ENCODE data around the gene LPP.

The LPP gene

GRCh38 chr3:188164248-188164687, 10.3 kb downstream of the LPP start:
- CTCF ChIA-PET: interaction anchor here (1.5 kb wide), 1 partner anchor 29 kb away, joined by 4 read pairs; no protein-coding TSS in a partner anchor
- POLR2A ChIA-PET: no interaction called here
- TF ChIP-seq CTCF (IDR thresholded peaks at IDR 0.05; ENCODE audit: control extremely low read depth, extremely low read depth, low read depth, missing control alignments): no peak
- DNase-seq (ENCODE audit: extremely low spot score): no peak

GRCh38 chr3:188165596-188165995, 11.6 kb downstream of the LPP start:
- no peak for TF ChIP-seq CTCF (IDR thresholded peaks at IDR 0.05; ENCODE audit: control extremely low read depth, extremely low read depth, low read depth, missing control alignments)
- ChIA-PET CTCF (interaction anchor here (1.5 kb wide), 1 partner anchor 28 kb away, joined by 4 read pairs; no protein-coding TSS in a partner anchor), POLR2A (no interaction called here)
- no peak for DNase-seq (ENCODE audit: extremely low spot score)

GRCh38 chr3:188166441-188166840, 12.5 kb downstream of the LPP start:
- POLR2A ChIA-PET: no interaction called here
- no peak for TF ChIP-seq CTCF (IDR thresholded peaks at IDR 0.05; ENCODE audit: control extremely low read depth, extremely low read depth, low read depth, missing control alignments)
- no peak for DNase-seq (ENCODE audit: extremely low spot score)
- CTCF ChIA-PET: interaction anchor here (0.7 kb wide), 1 partner anchor 19 kb away, joined by 3 read pairs; no protein-coding TSS in a partner anchor

GRCh38 chr3:188168186-188168585, 14.2 kb downstream of the LPP start:
- POLR2A ChIA-PET: no interaction called here
- no peak for TF ChIP-seq CTCF (IDR thresholded peaks at IDR 0.05; ENCODE audit: control extremely low read depth, extremely low read depth, low read depth, missing control alignments)
- CTCF ChIA-PET: no interaction called here
- DNase-seq (ENCODE audit: extremely low spot score): no peak

- no peak for TF ChIP-seq CTCF (IDR thresholded peaks at IDR 0.05; ENCODE audit: control extremely low read depth, extremely low read depth, low read depth, missing control alignments)
- DNase-seq (ENCODE audit: extremely low spot score): no peak
- ChIA-PET POLR2A (no interaction called here), CTCF (interaction anchor here (2.2 kb wide), 1 partner anchor 428 kb away, joined by 5 read pairs; no protein-coding TSS in a partner anchor)
These were observed 14.7 kb downstream of the LPP start for GRCh38 chr3:188168648-188169047.

GRCh38 chr3:188169830-188170455, 16.0 kb downstream of the LPP start:
- POLR2A ChIA-PET: no interaction called here
- DNase-seq (ENCODE audit: extremely low spot score): no peak
- CTCF ChIA-PET: interaction anchor here (2.2 kb wide), 1 partner anchor 430 kb away, joined by 5 read pairs; no protein-coding TSS in a partner anchor
- TF ChIP-seq CTCF (IDR thresholded peaks at IDR 0.05; ENCODE audit: control extremely low read depth, extremely low read depth, low read depth, missing control alignments): no peak
